Vagina (tissue), 2 donors: ENCODE data around the gene CRMP1. TPM values are rescaled to one million over a fixed set of nuclear protein-coding genes. Genes with fewer than 3 reads are reported as not detected.

Experiments used
- DNase-seq, 2 donors: peaks; one replicate each; pipeline ENCODE4 v3.0.0-alpha.2; 2017; ENCODE audit errors: extremely low spot score in 2 of 2
- H3K27ac ChIP-seq: fragments of 200-600 bp; sonication (generic); one replicate; pipeline ENCODE4 v1.5.1; 2019
- H3K27me3 ChIP-seq: fragments of 200-600 bp; sonication (generic); one replicate; pipeline ENCODE4 v1.5.1; 2019
- H3K36me3 ChIP-seq, 2 donors: fragments of 200-600 bp; sonication (generic); one replicate each; pipeline ENCODE4 v1.5.1; 2017 to 2019
- H3K4me1 ChIP-seq: fragments of 200-600 bp; sonication (generic); one replicate; pipeline ENCODE4 v1.5.1; 2019
- H3K4me3 ChIP-seq, 2 donors: fragments of 200-600 bp; sonication (generic); 1 replicate in 1 of 2; 2 replicates in 1 of 2; pipeline ENCODE4 v1.5.1; 2016 to 2019
- H3K9me3 ChIP-seq: fragments of 200-600 bp; sonication (generic); one replicate; pipeline ENCODE4 v1.5.1; 2019
- POLR2A ChIP-seq, 2 donors: fragments of 450-650 bp; IDR thresholded peaks; one replicate each; pipeline ENCODE4 v1.6.1; 2017; ENCODE audit warnings: antibody characterized with exemption in 2 of 2, mild to moderate bottlenecking in 2 of 2, moderate library complexity in 2 of 2
- POLR2AphosphoS5 ChIP-seq, 2 donors: sonication (generic); formaldehyde crosslinking; IDR thresholded peaks; one replicate each; pipeline ENCODE4 v1.9.0; 2017; ENCODE audit warnings: antibody characterized with exemption in 2 of 2, mild to moderate bottlenecking in 2 of 2, low read depth in 1 of 2; ENCODE audit not compliant: insufficient read depth in 1 of 2
- intact Hi-C: fragments of 100-400 bp; cut with DNase I; formaldehyde crosslinking; loops from one replicate; pipeline ENCODE4 v1.15.1; 2023
- total RNA-seq: library from RNA; depleted of rRNA; stranded (reverse); fragments of >200 nt; gene quantifications from one replicate; pipeline ENCODE4 v1.2.3, GENCODE V29; 2016
- TF ChIP-seq, protein P1 (sequence below), 3 experiments: fragments of 450-650 bp in 2 of 3; fragments of 200-600 bp in 1 of 3; sonication (generic) in 1 of 3; IDR thresholded peaks; one replicate each; pipeline ENCODE4 v1.5.1; 2017 to 2019; ENCODE audit warnings: antibody characterized with exemption in 3 of 3, mild to moderate bottlenecking in 2 of 3, moderate library complexity in 2 of 3

Gene CRMP1
- total RNA-seq, 1 donor from 2014 or later, result 3.4 TPM

DNA sequence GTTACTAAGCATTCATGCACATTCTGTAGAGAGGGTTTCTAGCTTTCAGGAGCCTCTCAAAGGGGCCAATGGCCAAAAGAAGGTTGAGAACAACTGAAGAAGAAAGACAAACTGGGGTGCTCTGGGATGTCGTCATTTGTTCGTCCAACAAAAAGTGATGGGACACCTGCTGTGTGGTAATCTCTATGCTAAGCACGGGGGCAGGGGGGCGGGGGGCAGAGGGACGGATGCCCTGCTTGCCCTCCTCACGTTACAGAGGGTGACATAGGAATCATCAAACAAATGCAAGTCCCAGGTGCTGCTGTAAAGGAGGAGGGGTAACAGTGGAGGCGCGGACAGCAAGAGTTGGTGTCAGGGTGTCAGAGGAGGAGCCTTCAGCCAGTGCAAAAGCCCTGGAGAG, 12.8 kb upstream of the CRMP1 start:
- H3K27me3 ChIP-seq, result no peaks in the 10 kb centered on the region
- TF ChIP-seq POLR2A (IDR thresholded peaks at IDR 0.05) (no peak), POLR2AphosphoS5 (IDR thresholded peaks at IDR 0.05; ENCODE audit: insufficient read depth in 1 of 2, low read depth in 1 of 2) (no peak)
- H3K36me3 ChIP-seq, result no peaks in the 10 kb centered on the region

GRCh38 chr4:5900844-5901243, 8.0 kb upstream of the CRMP1 start:
- no peaks in the 10 kb centered on the region for H3K27me3 ChIP-seq
- no peak overlapping the region for H3K27ac ChIP-seq
- no peak for DNase-seq
- TF ChIP-seq POLR2AphosphoS5 (IDR thresholded peaks at IDR 0.05; ENCODE audit: insufficient read depth in 1 of 2, low read depth in 1 of 2), result no peak
- TF ChIP-seq, protein P1, sequence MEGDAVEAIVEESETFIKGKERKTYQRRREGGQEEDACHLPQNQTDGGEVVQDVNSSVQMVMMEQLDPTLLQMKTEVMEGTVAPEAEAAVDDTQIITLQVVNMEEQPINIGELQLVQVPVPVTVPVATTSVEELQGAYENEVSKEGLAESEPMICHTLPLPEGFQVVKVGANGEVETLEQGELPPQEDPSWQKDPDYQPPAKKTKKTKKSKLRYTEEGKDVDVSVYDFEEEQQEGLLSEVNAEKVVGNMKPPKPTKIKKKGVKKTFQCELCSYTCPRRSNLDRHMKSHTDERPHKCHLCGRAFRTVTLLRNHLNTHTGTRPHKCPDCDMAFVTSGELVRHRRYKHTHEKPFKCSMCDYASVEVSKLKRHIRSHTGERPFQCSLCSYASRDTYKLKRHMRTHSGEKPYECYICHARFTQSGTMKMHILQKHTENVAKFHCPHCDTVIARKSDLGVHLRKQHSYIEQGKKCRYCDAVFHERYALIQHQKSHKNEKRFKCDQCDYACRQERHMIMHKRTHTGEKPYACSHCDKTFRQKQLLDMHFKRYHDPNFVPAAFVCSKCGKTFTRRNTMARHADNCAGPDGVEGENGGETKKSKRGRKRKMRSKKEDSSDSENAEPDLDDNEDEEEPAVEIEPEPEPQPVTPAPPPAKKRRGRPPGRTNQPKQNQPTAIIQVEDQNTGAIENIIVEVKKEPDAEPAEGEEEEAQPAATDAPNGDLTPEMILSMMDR (IDR thresholded peaks at IDR 0.05), result no peak
- TF ChIP-seq POLR2A (IDR thresholded peaks at IDR 0.05), result no peak
- H3K36me3 ChIP-seq, result no peaks in the 10 kb centered on the region
- no peaks in the 10 kb centered on the region for H3K4me1 ChIP-seq
- intact Hi-C loops, result no loop called here
- no peak overlapping the region for H3K4me3 ChIP-seq
- H3K9me3 ChIP-seq, result no peaks in the 10 kb centered on the region

More for the DNA sequence above, 12.8 kb upstream of the CRMP1 start:
- Histone ChIP-seq H3K4me1 (no peaks in the 10 kb centered on the region), H3K4me3 (no peak overlapping the region), H3K9me3 (no peaks in the 10 kb centered on the region), H3K27ac (no peak overlapping the region)
- intact Hi-C loops, result no loop called here
- no peak for DNase-seq

GRCh38 chr4:5899881-5900280, 7.0 kb upstream of the CRMP1 start:
- H3K27me3 ChIP-seq, result no peaks in the 10 kb centered on the region
- no peaks in the 10 kb centered on the region for H3K4me1 ChIP-seq
- DNase-seq, result no peak
- intact Hi-C loops, result no loop called here
- no peak overlapping the region for H3K4me3 ChIP-seq
- TF ChIP-seq POLR2AphosphoS5 (IDR thresholded peaks at IDR 0.05; ENCODE audit: insufficient read depth in 1 of 2, low read depth in 1 of 2), result no peak
- TF ChIP-seq POLR2A (IDR thresholded peaks at IDR 0.05), result no peak
- TF ChIP-seq, protein P1 (IDR thresholded peaks at IDR 0.05), result no peak
- no peaks in the 10 kb centered on the region for H3K36me3 ChIP-seq
- H3K27ac ChIP-seq, result no peak overlapping the region
- no peaks in the 10 kb centered on the region for H3K9me3 ChIP-seq

DNA sequence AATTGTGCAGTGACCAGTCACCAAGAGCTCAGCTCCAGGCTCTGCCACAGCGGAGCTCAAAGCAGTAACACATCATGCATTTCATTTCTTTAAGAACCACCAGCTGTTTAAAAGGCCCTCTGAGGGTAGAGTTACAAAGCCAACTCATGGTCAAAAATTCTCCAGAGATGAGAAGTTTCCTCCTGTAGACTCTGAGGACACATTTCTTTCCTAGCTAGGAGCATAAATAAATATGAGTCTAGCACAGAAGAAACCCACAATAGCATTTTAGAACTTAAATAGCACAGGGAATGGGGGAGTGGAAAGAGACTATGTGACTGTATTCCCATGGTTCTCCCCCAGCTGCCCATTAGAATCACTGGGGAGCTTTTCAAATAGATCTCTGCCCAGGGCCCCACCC, 6.5 kb upstream of the CRMP1 start:
- intact Hi-C loops, result no loop called here
- H3K27me3 ChIP-seq, result no peaks in the 10 kb centered on the region

GRCh38 chr4:5897674-5898073, 4.8 kb upstream of the CRMP1 start:
- DNase-seq, result no peak
- Histone ChIP-seq H3K4me1 (no peaks in the 10 kb centered on the region), H3K4me3 (no peak overlapping the region), H3K27ac (no peak overlapping the region), H3K9me3 (no peaks in the 10 kb centered on the region), H3K27me3 (no peaks in the 10 kb centered on the region), H3K36me3 (no peaks in the 10 kb centered on the region)
- TF ChIP-seq, protein P1 (IDR thresholded peaks at IDR 0.05), result no peak
- TF ChIP-seq POLR2A (IDR thresholded peaks at IDR 0.05) (no peak), POLR2AphosphoS5 (IDR thresholded peaks at IDR 0.05; ENCODE audit: insufficient read depth in 1 of 2, low read depth in 1 of 2) (no peak)
- intact Hi-C loops, result no loop called here

More for the DNA sequence above, 6.5 kb upstream of the CRMP1 start:
- TF ChIP-seq, protein P1 (IDR thresholded peaks at IDR 0.05), result no peak
- TF ChIP-seq POLR2AphosphoS5 (IDR thresholded peaks at IDR 0.05; ENCODE audit: insufficient read depth in 1 of 2, low read depth in 1 of 2) (no peak), POLR2A (IDR thresholded peaks at IDR 0.05) (no peak)
- H3K27ac ChIP-seq, result no peak overlapping the region
- H3K9me3 ChIP-seq, result no peaks in the 10 kb centered on the region
- no peaks in the 10 kb centered on the region for H3K4me1 ChIP-seq
- DNase-seq, result no peak
- H3K4me3 ChIP-seq, result no peak overlapping the region
- no peaks in the 10 kb centered on the region for H3K36me3 ChIP-seq
